Hypothalamus (tissue), 51 donors: ENCODE data around the gene TAF1A.
"Not testable (repeated sequence)": the region's sequence is repeated elsewhere in the genome, so short reads cannot be mapped to it uniquely, and the experiment has no call there.

Experiments
- DNase-seq, 51 donors: peaks; one replicate each; lab custom pipeline; 2025; lab: John Stamatoyannopoulos, UW

The TAF1A gene

DNA sequence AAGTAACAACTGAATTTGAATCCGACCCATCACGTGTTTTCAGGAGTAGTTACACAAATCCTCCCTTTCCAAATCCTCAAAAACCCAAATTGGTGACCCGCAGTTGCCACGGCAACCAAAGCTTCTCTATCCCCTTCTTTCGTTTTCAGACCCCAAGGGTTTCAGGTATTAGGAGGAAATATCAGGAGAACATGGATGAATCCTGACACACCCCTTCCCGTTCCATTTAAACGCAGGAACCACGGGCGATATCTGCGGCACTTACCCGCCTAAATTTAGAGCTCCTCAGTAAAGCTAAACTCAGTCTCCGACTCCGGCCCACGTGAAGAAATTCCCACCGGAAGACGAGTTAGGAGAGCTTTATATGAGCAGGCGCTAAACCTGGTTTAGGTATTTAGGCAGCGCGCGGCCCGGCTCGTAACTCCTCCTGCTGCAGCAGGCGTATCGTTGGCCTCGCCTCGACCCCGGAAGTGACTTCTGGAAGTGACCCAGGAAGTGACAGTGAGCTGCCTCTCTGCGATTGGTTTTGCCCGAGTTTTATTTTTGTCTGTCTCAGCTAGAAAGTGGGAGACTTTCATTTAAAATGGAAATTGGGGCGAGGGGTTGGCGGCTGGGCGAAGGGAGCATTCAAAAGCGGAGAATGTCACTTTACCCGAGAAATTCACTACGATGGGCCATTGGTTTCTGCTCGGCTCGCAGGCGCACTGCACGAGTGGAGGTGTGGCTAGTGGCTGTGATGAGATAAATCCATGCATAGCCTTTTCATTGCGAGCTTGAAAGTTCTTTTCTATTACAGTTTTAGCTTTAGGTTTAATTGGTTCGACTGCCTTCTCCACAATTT lies at the start of gene TAF1A:
TAF1A (minus strand) TSS at position 472 of the 841 bp plus-strand sequence.
- peak; percentile 31 to 92 (median 74) for DNase-seq

GRCh38 chr1:222634180-222635013 lies 44.7 kb upstream of the TAF1A start:
- peak in 20 of 51 donors; percentile 1 to 79 (median 30) for DNase-seq

DNA sequence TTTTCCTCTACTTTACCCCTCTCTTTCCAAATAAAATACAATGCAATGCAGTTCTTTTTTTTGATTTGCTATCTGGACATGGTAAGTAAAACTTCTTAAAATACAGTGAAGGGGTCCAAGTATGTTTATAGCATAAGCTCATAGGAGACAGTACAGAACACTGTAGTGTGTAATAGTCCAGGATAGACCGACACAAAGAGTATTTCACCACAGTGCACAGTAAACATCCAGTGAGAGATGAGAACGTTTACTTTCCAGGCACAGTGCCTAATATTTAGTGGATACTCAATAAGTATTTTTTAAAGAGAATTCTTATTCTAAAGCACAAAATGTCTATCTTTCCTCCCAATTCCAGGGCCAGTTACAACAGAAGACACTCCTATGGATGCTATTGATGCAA lies 43.0 kb upstream of the TAF1A start:
- DNase-seq: no peak

GRCh38 chr1:222631611-222632208 lies 42.0 kb upstream of the TAF1A start:
- DNase-seq: no peak

- no peak for DNase-seq
Observed at GRCh38 chr1:222629921-222630535, 40.3 kb upstream of the TAF1A start.

GRCh38 chr1:222627232-222627631 lies 37.5 kb upstream of the TAF1A start:
- peak in 1 of 51 donors; percentile 29 for DNase-seq

GRCh38 chr1:222624214-222624613 lies 34.5 kb upstream of the TAF1A start:
- no peak for DNase-seq

- no peak for DNase-seq
Observed at GRCh38 chr1:222623458-222623857, 33.7 kb upstream of the TAF1A start.

DNA sequence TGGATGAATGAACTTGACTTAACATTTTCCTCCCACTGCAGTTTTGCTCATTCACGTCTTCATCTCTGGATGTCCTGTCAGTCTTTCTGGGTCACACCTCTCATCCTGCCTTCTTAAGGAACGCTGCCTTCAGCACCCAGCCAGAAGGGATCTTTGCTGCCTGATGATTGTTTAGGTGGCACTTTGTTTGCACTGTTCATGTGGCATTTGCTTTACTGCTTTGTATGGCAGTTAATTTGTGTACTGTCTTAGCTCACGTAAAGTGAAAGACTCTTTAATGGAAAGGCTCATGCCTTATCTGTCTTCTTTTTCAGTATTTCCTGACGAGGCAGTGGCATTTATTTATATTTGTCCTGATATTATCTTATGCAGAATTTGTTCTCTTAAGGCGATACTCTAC lies 33.0 kb upstream of the TAF1A start:
- no peak for DNase-seq

GRCh38 chr1:222620566-222620965 lies 30.8 kb upstream of the TAF1A start:
- no peak for DNase-seq

GRCh38 chr1:222618880-222619596 lies 29.3 kb upstream of the TAF1A start:
- DNase-seq: peak in 22 of 51 donors; percentile 6 to 58 (median 23)

GRCh38 chr1:222618001-222618879 lies 28.5 kb upstream of the TAF1A start, which contains the start of gene MIA3:
Gene MIA3, plus strand, starts transcription at chr1:222618097. Its CDS starts 14 bp downstream, at chr1:222618111.
- DNase-seq: peak in 48 of 51 donors; percentile 34 to 96 (median 83)

GRCh38 chr1:222617367-222617951 lies 27.7 kb upstream of the TAF1A start:
- DNase-seq: peak in 50 of 51 donors; percentile 46 to 96 (median 88)

- no peak for DNase-seq
Observed at GRCh38 chr1:222616525-222616924, 26.8 kb upstream of the TAF1A start.

DNA sequence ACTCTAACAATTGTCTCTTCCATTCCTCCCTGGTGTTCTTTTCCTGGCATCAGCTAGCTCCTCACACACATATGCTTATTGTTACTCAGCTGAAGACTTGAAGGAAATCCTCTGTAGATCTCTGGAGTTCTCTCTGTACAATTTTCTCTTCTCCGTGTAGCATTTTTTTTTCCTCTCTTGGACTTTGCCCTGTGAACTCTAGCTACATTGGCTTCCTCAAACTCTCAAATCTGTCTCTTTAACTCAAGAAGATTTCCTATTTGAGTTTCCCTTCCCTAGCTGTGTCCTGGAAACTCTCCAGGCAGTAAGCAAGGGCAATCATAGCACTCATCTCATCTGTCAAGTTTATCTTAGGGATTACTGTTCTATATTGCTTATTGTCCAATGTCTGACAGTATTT lies 23.9 kb upstream of the TAF1A start:
- DNase-seq: no peak

GRCh38 chr1:222610728-222611127 lies 21.0 kb upstream of the TAF1A start:
- no peak for DNase-seq

- DNase-seq: not testable (repeated sequence)
Observed at GRCh38 chr1:222609111-222609510, 19.4 kb upstream of the TAF1A start.

GRCh38 chr1:222606757-222607156 lies 17.0 kb upstream of the TAF1A start:
- DNase-seq: no peak
